HEK293 (cell line): ENCODE measurements around the gene RGR.

Experiments
- CTCF ChIA-PET: fragments of 350-600 bp; formaldehyde crosslinking; extraction: SDS; loops from one replicate; lab custom pipeline; 2021; ENCODE audit warnings: antibody characterized with exemption; lab: Yijun Ruan, JAX
- POLR2A ChIA-PET: fragments of 300-600 bp; formaldehyde crosslinking; extraction: SDS; loops from one replicate; lab custom pipeline; 2020; ENCODE audit warnings: antibody characterized with exemption, inconsistent platforms; lab: Yijun Ruan, JAX
- H3K27ac ChIP-seq: fragments of 200-500 bp; sonication (Bioruptor generic); 2 replicates; pipeline ENCODE4 v1.5.1; 2014; ENCODE audit warnings: low read depth, low read length, control low read depth, inconsistent platforms; ENCODE audit errors: extremely low read depth
- H3K36me3 ChIP-seq, 2 experiments: fragments of 200-500 bp in 1 of 2; sonication (Bioruptor generic) in 1 of 2; 1 replicate in 1 of 2; 2 replicates in 1 of 2; pipeline ENCODE4 v1.5.1; 2014 to 2017; ENCODE audit warnings: inconsistent platforms in 2 of 2, low read length in 2 of 2; ENCODE audit not compliant: control insufficient read depth in 2 of 2, insufficient read depth in 1 of 2
- H3K4me1 ChIP-seq: fragments of 200-500 bp; sonication (Bioruptor generic); 2 replicates; pipeline ENCODE4 v1.5.1; 2014; ENCODE audit warnings: mild to moderate bottlenecking, low read length, inconsistent platforms; ENCODE audit not compliant: control insufficient read depth, insufficient read depth
- H3K4me3 ChIP-seq: 2 replicates; pipeline ENCODE4 v1.5.1; 2011; ENCODE audit warnings: low read depth, mild to moderate bottlenecking, control low read depth, low read length, moderate library complexity
- H3K9me3 ChIP-seq: fragments of 200-500 bp; sonication (Bioruptor generic); 2 replicates; pipeline ENCODE4 v1.5.1; 2014; ENCODE audit warnings: low read depth, low read length, inconsistent platforms; ENCODE audit not compliant: control insufficient read depth, insufficient read depth
- EGR2 ChIP-seq: fragments of 450-650 bp; formaldehyde crosslinking; IDR thresholded peaks from 2 replicates; pipeline ENCODE4 v1.5.1; 2016; ENCODE audit warnings: low read depth, missing biosample characterization, missing genetic modification characterization
- HOXD13 ChIP-seq: sonication (generic); formaldehyde crosslinking; IDR thresholded peaks from 2 replicates; pipeline ENCODE4 v1.8.0; 2022; ENCODE audit warnings: missing genetic modification reagents, borderline replicate concordance
- MEIS1 ChIP-seq: sonication (generic); formaldehyde crosslinking; IDR thresholded peaks from 2 replicates; pipeline ENCODE4 v1.8.1; 2022; ENCODE audit warnings: missing genetic modification reagents, mild to moderate bottlenecking, borderline replicate concordance
- OVOL3 ChIP-seq: fragments of 450-650 bp; formaldehyde crosslinking; IDR thresholded peaks from 2 replicates; pipeline ENCODE4 v1.5.1; 2016; ENCODE audit warnings: missing biosample characterization, missing genetic modification characterization
- REPIN1 ChIP-seq: fragments of 450-650 bp; formaldehyde crosslinking; IDR thresholded peaks from 2 replicates; pipeline ENCODE4 v1.5.1; 2017; ENCODE audit warnings: missing biosample characterization, missing genetic modification characterization, low read depth
- ZBTB48 ChIP-seq: fragments of 450-650 bp; formaldehyde crosslinking; IDR thresholded peaks from 2 replicates; pipeline ENCODE4 v1.5.1; 2016; ENCODE audit warnings: missing biosample characterization, missing genetic modification characterization
- ZNF112 ChIP-seq: fragments of 450-650 bp; formaldehyde crosslinking; IDR thresholded peaks from 2 replicates; pipeline ENCODE4 v1.5.0; 2017; ENCODE audit warnings: missing biosample characterization, missing genetic modification characterization
- ZNF140 ChIP-seq: fragments of 450-650 bp; formaldehyde crosslinking; IDR thresholded peaks from 2 replicates; pipeline ENCODE4 v1.5.1; 2016; ENCODE audit warnings: missing biosample characterization, missing genetic modification characterization
- ZNF148 ChIP-seq: fragments of 450-650 bp; formaldehyde crosslinking; IDR thresholded peaks from 2 replicates; pipeline ENCODE4 v1.5.0; 2017; ENCODE audit warnings: missing biosample characterization, missing genetic modification characterization, borderline replicate concordance
- ZNF18 ChIP-seq: fragments of 450-650 bp; formaldehyde crosslinking; IDR thresholded peaks from 2 replicates; pipeline ENCODE4 v1.5.1; 2016; ENCODE audit warnings: missing biosample characterization, missing genetic modification characterization
- ZNF404 ChIP-seq: fragments of 450-650 bp; formaldehyde crosslinking; IDR thresholded peaks from 2 replicates; pipeline ENCODE4 v1.5.1; 2017; ENCODE audit warnings: missing biosample characterization, missing genetic modification characterization
- ZNF571 ChIP-seq: fragments of 450-650 bp; formaldehyde crosslinking; IDR thresholded peaks from 2 replicates; pipeline ENCODE4 v1.5.0; 2017; ENCODE audit warnings: missing biosample characterization, missing genetic modification characterization
- TF ChIP-seq, protein P1 (sequence below): fragments of 450-650 bp; formaldehyde crosslinking; IDR thresholded peaks from 2 replicates; pipeline ENCODE4 v1.5.1; 2016; ENCODE audit warnings: missing biosample characterization, missing genetic modification characterization
- TF ChIP-seq, protein P2 (sequence below): fragments of 450-650 bp; formaldehyde crosslinking; IDR thresholded peaks from 2 replicates; pipeline ENCODE4 v1.5.1; 2016; ENCODE audit warnings: missing biosample characterization, missing genetic modification characterization
- TF ChIP-seq, protein P3 (sequence below): fragments of 450-650 bp; formaldehyde crosslinking; IDR thresholded peaks from 2 replicates; pipeline ENCODE4 v1.5.1; 2016; ENCODE audit warnings: missing biosample characterization, missing genetic modification characterization

Gene RGR

DNA sequence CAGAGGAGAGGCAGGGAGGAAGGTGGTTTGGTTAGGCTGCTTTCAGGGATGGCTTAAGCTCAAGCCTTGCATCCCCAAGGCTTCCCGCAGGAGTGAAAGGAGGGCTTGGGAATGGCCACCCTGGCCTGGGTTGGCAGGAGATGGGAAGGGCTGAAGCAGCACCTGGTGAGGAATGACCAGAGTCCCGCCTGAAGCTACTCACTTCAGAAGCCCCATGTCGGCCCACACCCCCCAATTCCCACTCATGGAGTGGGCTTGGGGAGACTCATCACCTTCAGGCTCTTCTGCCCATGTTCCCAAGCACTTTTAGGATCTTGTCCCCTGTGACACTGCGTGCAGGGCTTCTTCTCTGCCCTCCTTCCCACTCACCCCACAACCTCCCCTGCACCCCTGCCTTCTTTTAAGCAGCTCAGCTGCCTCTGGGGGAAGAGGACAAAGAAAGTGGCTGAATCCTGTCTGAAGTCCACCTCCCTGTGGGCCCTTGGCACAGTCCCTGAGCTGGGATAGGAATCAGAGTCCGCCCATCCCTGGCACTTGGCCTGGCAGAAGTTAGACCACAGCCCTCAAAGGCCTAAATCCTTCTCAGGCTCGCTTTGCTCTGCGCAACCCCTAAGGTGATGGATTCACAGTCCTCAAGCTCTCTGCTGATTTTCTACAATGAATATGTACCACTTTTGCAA, 16.5 kb downstream of the RGR start:
- POLR2A ChIA-PET: no interaction called here

More for the DNA sequence above, 16.5 kb downstream of the RGR start:
- Histone ChIP-seq H3K36me3 (no peaks in the 10 kb centered on the region), H3K27ac (no peak overlapping the region), H3K9me3 (no peaks in the 10 kb centered on the region), H3K4me1 (no peaks in the 10 kb centered on the region)
- TF ChIP-seq MEIS1 (CRISPR knock-in tag) (no peak), ZNF140 (tag by site-specific recombination) (no peak), ZNF148 (tag by site-specific recombination) (no peak), ZNF18 (tag by site-specific recombination) (no peak), ZNF112 (tag by site-specific recombination) (no peak), ZNF571 (tag by site-specific recombination) (no peak), EGR2 (no peak), ZBTB48 (no peak), REPIN1 (tag by site-specific recombination) (no peak), HOXD13 (CRISPR knock-in tag) (no peak), ZNF404 (tag by site-specific recombination) (no peak), OVOL3 (tag by site-specific recombination) (no peak)
- TF ChIP-seq, protein P1, sequence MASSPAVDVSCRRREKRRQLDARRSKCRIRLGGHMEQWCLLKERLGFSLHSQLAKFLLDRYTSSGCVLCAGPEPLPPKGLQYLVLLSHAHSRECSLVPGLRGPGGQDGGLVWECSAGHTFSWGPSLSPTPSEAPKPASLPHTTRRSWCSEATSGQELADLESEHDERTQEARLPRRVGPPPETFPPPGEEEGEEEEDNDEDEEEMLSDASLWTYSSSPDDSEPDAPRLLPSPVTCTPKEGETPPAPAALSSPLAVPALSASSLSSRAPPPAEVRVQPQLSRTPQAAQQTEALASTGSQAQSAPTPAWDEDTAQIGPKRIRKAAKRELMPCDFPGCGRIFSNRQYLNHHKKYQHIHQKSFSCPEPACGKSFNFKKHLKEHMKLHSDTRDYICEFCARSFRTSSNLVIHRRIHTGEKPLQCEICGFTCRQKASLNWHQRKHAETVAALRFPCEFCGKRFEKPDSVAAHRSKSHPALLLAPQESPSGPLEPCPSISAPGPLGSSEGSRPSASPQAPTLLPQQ (tag by site-specific recombination): no peak
- TF ChIP-seq, protein P2, sequence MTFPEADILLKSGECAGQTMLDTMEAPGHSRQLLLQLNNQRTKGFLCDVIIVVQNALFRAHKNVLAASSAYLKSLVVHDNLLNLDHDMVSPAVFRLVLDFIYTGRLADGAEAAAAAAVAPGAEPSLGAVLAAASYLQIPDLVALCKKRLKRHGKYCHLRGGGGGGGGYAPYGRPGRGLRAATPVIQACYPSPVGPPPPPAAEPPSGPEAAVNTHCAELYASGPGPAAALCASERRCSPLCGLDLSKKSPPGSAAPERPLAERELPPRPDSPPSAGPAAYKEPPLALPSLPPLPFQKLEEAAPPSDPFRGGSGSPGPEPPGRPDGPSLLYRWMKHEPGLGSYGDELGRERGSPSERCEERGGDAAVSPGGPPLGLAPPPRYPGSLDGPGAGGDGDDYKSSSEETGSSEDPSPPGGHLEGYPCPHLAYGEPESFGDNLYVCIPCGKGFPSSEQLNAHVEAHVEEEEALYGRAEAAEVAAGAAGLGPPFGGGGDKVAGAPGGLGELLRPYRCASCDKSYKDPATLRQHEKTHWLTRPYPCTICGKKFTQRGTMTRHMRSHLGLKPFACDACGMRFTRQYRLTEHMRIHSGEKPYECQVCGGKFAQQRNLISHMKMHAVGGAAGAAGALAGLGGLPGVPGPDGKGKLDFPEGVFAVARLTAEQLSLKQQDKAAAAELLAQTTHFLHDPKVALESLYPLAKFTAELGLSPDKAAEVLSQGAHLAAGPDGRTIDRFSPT (tag by site-specific recombination): no peak
- TF ChIP-seq, protein P3, sequence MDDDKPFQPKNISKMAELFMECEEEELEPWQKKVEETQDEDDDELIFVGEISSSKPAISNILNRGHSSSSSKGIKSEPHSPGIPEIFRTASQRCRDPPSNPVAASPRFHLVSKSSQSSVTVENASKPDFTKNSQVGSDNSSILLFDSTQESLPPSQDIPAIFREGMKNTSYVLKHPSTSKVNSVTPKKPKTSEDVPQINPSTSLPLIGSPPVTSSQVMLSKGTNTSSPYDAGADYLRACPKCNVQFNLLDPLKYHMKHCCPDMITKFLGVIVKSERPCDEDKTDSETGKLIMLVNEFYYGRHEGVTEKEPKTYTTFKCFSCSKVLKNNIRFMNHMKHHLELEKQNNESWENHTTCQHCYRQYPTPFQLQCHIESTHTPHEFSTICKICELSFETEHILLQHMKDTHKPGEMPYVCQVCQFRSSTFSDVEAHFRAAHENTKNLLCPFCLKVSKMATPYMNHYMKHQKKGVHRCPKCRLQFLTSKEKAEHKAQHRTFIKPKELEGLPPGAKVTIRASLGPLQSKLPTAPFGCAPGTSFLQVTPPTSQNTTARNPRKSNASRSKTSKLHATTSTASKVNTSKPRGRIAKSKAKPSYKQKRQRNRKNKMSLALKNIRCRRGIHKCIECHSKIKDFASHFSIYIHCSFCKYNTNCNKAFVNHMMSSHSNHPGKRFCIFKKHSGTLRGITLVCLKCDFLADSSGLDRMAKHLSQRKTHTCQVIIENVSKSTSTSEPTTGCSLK (tag by site-specific recombination): no peak
- TF ChIP-seq, all 188 proteins: peak for 0
- CTCF ChIA-PET: interaction anchor here (0.6 to 11.7 kb wide), 4 partner anchors 169 to 277 kb away, joined by 3 to 291 read pairs (median 4); no protein-coding TSS in a partner anchor
- H3K4me3 ChIP-seq: no peak overlapping the region
